K562 (cell line): Measurements from ENCODE around the gene VPS9D1. TPM values are rescaled to one million over a fixed set of nuclear protein-coding genes. Genes with fewer than 3 reads are reported as not detected.

Source experiments
- CREB3L1 ChIP-seq: fragments of 450-650 bp; IDR thresholded peaks from 2 replicates; pipeline ENCODE4 v1.6.1; 2014; ENCODE audit warnings: low read depth, mild to moderate bottlenecking, moderate library complexity, borderline replicate concordance
- KLF13 ChIP-seq: fragments of 450-650 bp; IDR thresholded peaks from 2 replicates; pipeline ENCODE4 v1.6.1; 2016; ENCODE audit warnings: missing genetic modification characterization, low read depth, mild to moderate bottlenecking, missing compliant biosample characterization, moderate library complexity, borderline replicate concordance
- MAFF ChIP-seq: IDR thresholded peaks from 2 replicates; pipeline ENCODE4 v1.6.1; 2012; ENCODE audit warnings: low read length, improper control_type of control experiment
- MCM7 ChIP-seq, 2 experiments: fragments of 450-650 bp; IDR thresholded peaks; 2 replicates each; pipeline ENCODE4 v1.6.1; 2016 to 2018
- MEF2A ChIP-seq: IDR thresholded peaks from 2 replicates; pipeline ENCODE4 v1.6.1; 2011; ENCODE audit warnings: low read depth, mild to moderate bottlenecking, low read length, moderate library complexity; ENCODE audit not compliant: control insufficient read depth
- MYBL2 ChIP-seq, 2 experiments: fragments of 450-650 bp in 1 of 2; sonication (generic) in 1 of 2; formaldehyde crosslinking in 1 of 2; IDR thresholded peaks; 2 replicates each; pipeline versions ENCODE4 v1.6.1 to v1.8.1; 2017 to 2022; ENCODE audit warnings: borderline replicate concordance in 1 of 2, inconsistent platforms in 1 of 2, low read depth in 1 of 2, mild to moderate bottlenecking in 1 of 2, missing genetic modification reagents in 1 of 2, moderate library complexity in 1 of 2
- NR1H2 ChIP-seq: sonication (generic); formaldehyde crosslinking; IDR thresholded peaks from 2 replicates; pipeline ENCODE4 v1.4.0; 2020; ENCODE audit warnings: mild to moderate bottlenecking, missing genetic modification reagents
- ZBTB2 ChIP-seq: fragments of 450-650 bp; IDR thresholded peaks from 2 replicates; pipeline ENCODE4 v1.6.1; 2016; ENCODE audit warnings: antibody characterized with exemption
- ZNF277 ChIP-seq: fragments of 250-450 bp; sonication (Bioruptor Pico); IDR thresholded peaks from 2 replicates; pipeline ENCODE4 v1.8.0; 2022; ENCODE audit warnings: inconsistent platforms, mild to moderate bottlenecking, moderate library complexity, borderline replicate concordance
- ZNF407 ChIP-seq: fragments of 450-650 bp; IDR thresholded peaks from 2 replicates; pipeline ENCODE4 v1.6.1; 2016; ENCODE audit warnings: low read depth
- polyA plus RNA-seq, 8 experiments: library from polyadenylated mRNA; depleted of rRNA in 4 of 8; stranded (reverse) in 5 of 8; unstranded in 3 of 8; fragments of >200 nt; fragmentation: Nextera tagmentation in 2 of 8; fragmentation: Illumina TruSeq in 1 of 8; extraction: Ambion mirVana in 2 of 8; extraction: Trizol in 1 of 8; gene quantifications; 2 replicates each; pipeline versions ENCODE4 v1.2.1 to v1.2.3, GENCODE V29; 2011 to 2014; ENCODE audit warnings: inconsistent platforms in 1 of 8, missing spikeins in 1 of 8
- total RNA-seq, 7 experiments: library from RNA; depleted of rRNA in 6 of 7; stranded (reverse); fragments of >200 nt in 6 of 7; fragmentation: Illumina TruSeq in 2 of 7; extraction: Trizol in 2 of 7; gene quantifications; 2 replicates each; pipeline versions ENCODE4 v1.2.1 to v1.2.3, GENCODE V29; 2011 to 2021; ENCODE audit warnings: low replicate concordance in 1 of 7
- TF ChIP-seq, protein P1 (sequence below): fragments of 450-650 bp; IDR thresholded peaks from 2 replicates; pipeline ENCODE4 v1.7.1; 2018; ENCODE audit warnings: mild to moderate bottlenecking, low read depth; ENCODE audit not compliant: partially characterized antibody

Gene VPS9D1
- total and polyA plus RNA-seq, 9 of the 15 experiments (the other 6 are each of a cell fraction or from before 2014, with no cell fraction given) = 0.33 to 3.1 (median 1.1) TPM

- TF ChIP-seq MCM7 (IDR thresholded peaks at IDR 0.05) = no peak
- no peak for TF ChIP-seq MYBL2 (IDR thresholded peaks at IDR 0.05; ENCODE audit: low read depth)
- TF ChIP-seq MYBL2 (CRISPR knock-in tag; IDR thresholded peaks at IDR 0.05; ENCODE audit: borderline replicate concordance) = no peak
- TF ChIP-seq, protein P1, sequence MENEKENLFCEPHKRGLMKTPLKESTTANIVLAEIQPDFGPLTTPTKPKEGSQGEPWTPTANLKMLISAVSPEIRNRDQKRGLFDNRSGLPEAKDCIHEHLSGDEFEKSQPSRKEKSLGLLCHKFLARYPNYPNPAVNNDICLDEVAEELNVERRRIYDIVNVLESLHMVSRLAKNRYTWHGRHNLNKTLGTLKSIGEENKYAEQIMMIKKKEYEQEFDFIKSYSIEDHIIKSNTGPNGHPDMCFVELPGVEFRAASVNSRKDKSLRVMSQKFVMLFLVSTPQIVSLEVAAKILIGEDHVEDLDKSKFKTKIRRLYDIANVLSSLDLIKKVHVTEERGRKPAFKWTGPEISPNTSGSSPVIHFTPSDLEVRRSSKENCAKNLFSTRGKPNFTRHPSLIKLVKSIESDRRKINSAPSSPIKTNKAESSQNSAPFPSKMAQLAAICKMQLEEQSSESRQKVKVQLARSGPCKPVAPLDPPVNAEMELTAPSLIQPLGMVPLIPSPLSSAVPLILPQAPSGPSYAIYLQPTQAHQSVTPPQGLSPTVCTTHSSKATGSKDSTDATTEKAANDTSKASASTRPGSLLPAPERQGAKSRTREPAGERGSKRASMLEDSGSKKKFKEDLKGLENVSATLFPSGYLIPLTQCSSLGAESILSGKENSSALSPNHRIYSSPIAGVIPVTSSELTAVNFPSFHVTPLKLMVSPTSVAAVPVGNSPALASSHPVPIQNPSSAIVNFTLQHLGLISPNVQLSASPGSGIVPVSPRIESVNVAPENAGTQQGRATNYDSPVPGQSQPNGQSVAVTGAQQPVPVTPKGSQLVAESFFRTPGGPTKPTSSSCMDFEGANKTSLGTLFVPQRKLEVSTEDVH = no peak
- TF ChIP-seq NR1H2 (CRISPR knock-in tag) = no peak
- no peak for TF ChIP-seq ZNF407
- TF ChIP-seq KLF13 (tag) = no peak; the same call in 1 of the 2 replicates
- TF ChIP-seq MEF2A = no peak
- no peak for TF ChIP-seq ZNF277 (CRISPR knock-in tag)
- peak; percentile 86 for TF ChIP-seq ZBTB2
- peak; percentile 40; the same call in 1 of the 2 replicates for TF ChIP-seq CREB3L1
- no peak for TF ChIP-seq MAFF
Observed at GRCh38 chr16:89686520-89687091, 34.1 kb downstream of the VPS9D1 start, which contains the start of gene CDK10 (continued).
